Retina (tissue), 1 donor: ENCODE data around the gene RERE.

ENCODE experiments used
- DNase-seq: peaks from one replicate; pipeline ENCODE4 v3.0.0-alpha.2; 2016

The RERE gene

GRCh38 chr1:8684590-8684989, 132.8 kb downstream of the RERE start:
- no peak for DNase-seq

- DNase-seq: no peak
Measured at GRCh38 chr1:8682573-8682972, 134.9 kb downstream of the RERE start.

- DNase-seq: no peak
Measured at GRCh38 chr1:8681911-8682310, 135.5 kb downstream of the RERE start.

GRCh38 chr1:8680664-8681650, 136.5 kb downstream of the RERE start:
- no peak for DNase-seq

GRCh38 chr1:8679929-8680663, 137.3 kb downstream of the RERE start:
- DNase-seq: no peak

GRCh38 chr1:8679395-8679800, 138.0 kb downstream of the RERE start:
- no peak for DNase-seq

GRCh38 chr1:8678673-8679394, 138.6 kb downstream of the RERE start:
- no peak for DNase-seq

GRCh38 chr1:8677782-8678181, 139.7 kb downstream of the RERE start:
- no peak for DNase-seq

GRCh38 chr1:8676813-8677212, 140.6 kb downstream of the RERE start:
- no peak for DNase-seq

- DNase-seq: no peak
Measured at GRCh38 chr1:8676072-8676471, 141.4 kb downstream of the RERE start.

- peak; percentile 75 for DNase-seq
Measured at GRCh38 chr1:8674912-8675311, 142.5 kb downstream of the RERE start.

- peak; percentile 27 for DNase-seq
Measured at GRCh38 chr1:8674481-8674880, 143.0 kb downstream of the RERE start.

- DNase-seq: no peak
Measured at GRCh38 chr1:8671306-8671917, 146.0 kb downstream of the RERE start.

- DNase-seq: no peak
Measured at GRCh38 chr1:8670371-8670818, 147.0 kb downstream of the RERE start.

- no peak for DNase-seq
Measured at GRCh38 chr1:8669606-8670335, 147.7 kb downstream of the RERE start.

GRCh38 chr1:8667869-8668594, 149.4 kb downstream of the RERE start:
- DNase-seq: no peak

- no peak for DNase-seq
Measured at GRCh38 chr1:8666389-8667167, 150.9 kb downstream of the RERE start.

- DNase-seq: no peak
Measured at GRCh38 chr1:8665833-8666232, 151.6 kb downstream of the RERE start.

GRCh38 chr1:8664887-8665286, 152.6 kb downstream of the RERE start:
- no peak for DNase-seq

GRCh38 chr1:8663915-8664329, 153.5 kb downstream of the RERE start:
- DNase-seq: no peak
